Motor neuron (in vitro differentiated cells): ENCODE measurements around the gene SMLR1. TPM values are rescaled to one million over a fixed set of nuclear protein-coding genes. Genes with fewer than 3 reads are reported as not detected.
A peak's percentile ranks its signal among the peaks of the same experiment; 100 is the strongest.
"Not testable (repeated sequence)": the region's sequence is repeated elsewhere in the genome, so short reads cannot be mapped to it uniquely, and the experiment has no call there.

Source experiments
- ATAC-seq, 8 experiments: fragments of 200-7000 bp; cut with Tn5 transposase; replicated peaks in 6 of 8; 2 replicates each; pipeline ENCODE4 v1.8.0; 2021; ENCODE audit warnings: mild to moderate bottlenecking in 8 of 8, moderate library complexity in 8 of 8
- H3K27ac ChIP-seq, 2 donors: fragments of 250-450 bp; sonication (Bioruptor Pico); 2 replicates each; pipeline ENCODE4 v1.9.0; 2021; ENCODE audit warnings: antibody characterized with exemption in 2 of 2, mild to moderate bottlenecking in 2 of 2, moderate library complexity in 1 of 2
- H3K4me1 ChIP-seq, 2 donors: fragments of 250-450 bp; sonication (Bioruptor Pico); replicated peaks in 1 of 2; 2 replicates each; pipeline ENCODE4 v1.6.1; 2021; ENCODE audit warnings: antibody characterized with exemption in 2 of 2, mild to moderate bottlenecking in 2 of 2, moderate library complexity in 1 of 2
- H3K4me3 ChIP-seq, 5 donors: fragments of 250-450 bp; sonication (Bioruptor Pico); 2 replicates each; pipeline ENCODE4 v1.9.0; 2021; ENCODE audit warnings: antibody characterized with exemption in 5 of 5, mild to moderate bottlenecking in 5 of 5, moderate library complexity in 4 of 5
- WGBS, 10 experiments: fragments of 450-650 bp; shearing (Covaris generic); methylation state at CpG; one replicate each; pipeline ENCODE4 v1.0.0; 2022; 5-methylcytosine and 5-hydroxymethylcytosine counted together
- in situ Hi-C, 9 experiments: fragments of 400-800 bp; cut with MboI; loops; one replicate each; pipeline ENCODE4 v1.15.0; 2021; ENCODE audit warnings: low sequenced_read_pairs in 9 of 9, low pct_unique_long_range_greater_than_20kb in 2 of 9; ENCODE audit not compliant: unreplicated experiment in 9 of 9
- total RNA-seq, 8 experiments: library from RNA; unstranded; fragments of 300-600 nt; gene quantifications; 2 replicates each; pipeline versions ENCODE4 v1.2.3 to v1.2.4, GENCODE V29; 2022

SMLR1 gene
- total RNA-seq, 8 experiments from 2014 or later, result 0.11 to 2.1 (median 0.38) TPM

- 99% methylated on average over 30 of the region's 37 CpGs; no CpG with 5 or more reads in 9 of the 10 experiments for WGBS, 10 experiments
- H3K4me1 ChIP-seq, in situ Hi-C loops, H3K4me3 ChIP-seq, H3K27ac ChIP-seq, ATAC-seq: not testable (repeated sequence)
Observed at GRCh38 chr6:130801368-130801767, 25.8 kb upstream of the SMLR1 start.

GRCh38 chr6:130810307-130811030 lies 16.7 kb upstream of the SMLR1 start:
- Histone ChIP-seq H3K27ac (no peak overlapping the region), H3K4me3 (no peak overlapping the region), H3K4me1 (peaks cover 2 to 5% of the 10 kb centered on the region in 2 donors)
- ATAC-seq, result peak in 5 of 8 experiments; percentile 77 to 93 (median 92)
- in situ Hi-C loops, result no loop called here
- 0 to 63% (median 35%) methylated on average over 1 to 9 of the region's 9 CpGs for WGBS, 10 experiments

GRCh38 chr6:130811932-130812331 lies 15.3 kb upstream of the SMLR1 start:
- peak in 1 of 8 experiments; percentile 15 for ATAC-seq
- Histone ChIP-seq H3K4me3 (no peak overlapping the region), H3K27ac (no peak overlapping the region), H3K4me1 (peaks cover 2 to 5% of the 10 kb centered on the region in 2 donors)
- in situ Hi-C loops, result no loop called here
- WGBS, 10 experiments, result 69 to 100% (median 89%) methylated on average over 2 to 5 of the region's 5 CpGs; no CpG with 5 or more reads in 2 of the 10 experiments

- in situ Hi-C loops, result no loop called here
- no peak for ATAC-seq
- H3K4me3 ChIP-seq, result no peak overlapping the region
- peaks cover 2 to 5% of the 10 kb centered on the region in 2 donors for H3K4me1 ChIP-seq
- no peak overlapping the region for H3K27ac ChIP-seq
- 83 to 100% (median 90%) methylated on average over 1 to 3 of the region's 3 CpGs; no CpG with 5 or more reads in 4 of the 10 experiments for WGBS, 10 experiments
Observed at GRCh38 chr6:130814506-130814905, 12.7 kb upstream of the SMLR1 start.

GRCh38 chr6:130815200-130816071 lies 11.8 kb upstream of the SMLR1 start:
- in situ Hi-C loops, result no loop called here
- no peak for ATAC-seq
- WGBS, 10 experiments, result 39 to 100% (median 80%) methylated on average over 1 to 5 of the region's 5 CpGs

GRCh38 chr6:130822736-130823135 lies 4.5 kb upstream of the SMLR1 start:
- no peak overlapping the region for H3K4me3 ChIP-seq
- H3K27ac ChIP-seq, result no peak overlapping the region
- WGBS, 10 experiments, result 33 to 100% (median 85%) methylated on average over 1 of the region's 1 CpG
- ATAC-seq, result no peak
- H3K4me1 ChIP-seq, result peaks cover 0 to 4% of the 10 kb centered on the region in 2 donors
- in situ Hi-C loops, result no loop called here

More at GRCh38 chr6:130815200-130816071, 11.8 kb upstream of the SMLR1 start:
- Histone ChIP-seq H3K4me1 (peaks cover 0 to 5% of the 10 kb centered on the region in 2 donors), H3K4me3 (no peak overlapping the region), H3K27ac (no peak overlapping the region)

- Histone ChIP-seq H3K4me1 (peaks cover 0 to 4% of the 10 kb centered on the region in 2 donors), H3K27ac (no peak overlapping the region), H3K4me3 (no peak overlapping the region)
- ATAC-seq, result no peak
- in situ Hi-C loops, result loop anchor here in 3 of 9 experiments (25.0 kb wide), 2 partner anchors 463 to 513 kb away; partner anchors contain the start of gene TMEM200A (in 1 of the 3)
- WGBS, 10 experiments, result 50 to 100% (median 85%) methylated on average over 1 to 3 of the region's 5 CpGs; no CpG with 5 or more reads in 2 of the 10 experiments
Observed at GRCh38 chr6:130824978-130825694, 2.1 kb upstream of the SMLR1 start.

GRCh38 chr6:130825772-130826441 lies 1.3 kb upstream of the SMLR1 start:
- Histone ChIP-seq H3K4me1 (peaks cover 0 to 4% of the 10 kb centered on the region in 2 donors), H3K27ac (no peak overlapping the region), H3K4me3 (no peak overlapping the region)
- in situ Hi-C loops, result loop anchor here in 3 of 9 experiments (25.0 kb wide), 2 partner anchors 464 to 514 kb away; partner anchors contain the start of gene TMEM200A (in 1 of the 3)
- ATAC-seq, result peak in 5 of 8 experiments; percentile 21 to 78 (median 45)
- 0 to 100% (median 33%) methylated on average over 1 to 3 of the region's 3 CpGs; no CpG with 5 or more reads in 3 of the 10 experiments for WGBS, 10 experiments

- 57 to 100% (median 93%) methylated on average over 1 to 4 of the region's 4 CpGs; no CpG with 5 or more reads in 3 of the 10 experiments for WGBS, 10 experiments
- no peak overlapping the region for H3K4me3 ChIP-seq
- no peak overlapping the region for H3K27ac ChIP-seq
- no peak for ATAC-seq
- H3K4me1 ChIP-seq, result peaks cover 4 to 7% of the 10 kb centered on the region in 2 donors
- in situ Hi-C loops, result loop anchor here in 3 of 9 experiments (25.0 kb wide), 2 partner anchors 464 to 514 kb away; partner anchors contain the start of gene TMEM200A (in 1 of the 3)
Observed at GRCh38 chr6:130826442-130827246, 562 bp upstream of the SMLR1 start.

GRCh38 chr6:130829333-130829910 lies 2.2 kb downstream of the SMLR1 start:
- Histone ChIP-seq H3K4me1 (peaks cover 11 to 18% of the 10 kb centered on the region in 2 donors), H3K4me3 (no peak overlapping the region), H3K27ac (no peak overlapping the region)
- in situ Hi-C loops, result loop anchor here in 3 of 9 experiments (25.0 kb wide), 2 partner anchors 467 to 517 kb away; partner anchors contain the start of gene TMEM200A (in 1 of the 3)
- WGBS, 10 experiments, result 60 to 100% (median 80%) methylated on average over 1 to 4 of the region's 4 CpGs; no CpG with 5 or more reads in 3 of the 10 experiments
- no peak for ATAC-seq

GRCh38 chr6:130831607-130832006 lies 4.4 kb downstream of the SMLR1 start:
- in situ Hi-C loops, result loop anchor here in 3 of 9 experiments (25.0 kb wide), 2 partner anchors 469 to 519 kb away; partner anchors contain the start of gene TMEM200A (in 1 of the 3)
- WGBS, 10 experiments, result 40 to 100% (median 75%) methylated on average over 1 to 5 of the region's 5 CpGs; no CpG with 5 or more reads in 2 of the 10 experiments
- H3K4me3 ChIP-seq, result no peak overlapping the region
- peak in 5 of 8 experiments; percentile 53 to 92 (median 84) for ATAC-seq
- H3K4me1 ChIP-seq, result peaks cover 17% of the 10 kb centered on the region in 2 donors
- H3K27ac ChIP-seq, result no peak overlapping the region
